Loucy (cell line): Measurements from ENCODE around the gene ABCG4.

ENCODE experiments used
- CTCF ChIP-seq: fragments of 200-600 bp; sonication (generic); conservative IDR thresholded peaks from 2 replicates; pipeline ENCODE4 v1.5.1; 2014; ENCODE audit warnings: mild to moderate bottlenecking, antibody characterized with exemption, low read length
- EZH2phosphoT487 ChIP-seq: fragments of 200-600 bp; IDR thresholded peaks from 2 replicates; pipeline ENCODE4 v1.6.1; 2018; ENCODE audit warnings: antibody characterized with exemption, mild to moderate bottlenecking, moderate library complexity, borderline replicate concordance

DNA sequence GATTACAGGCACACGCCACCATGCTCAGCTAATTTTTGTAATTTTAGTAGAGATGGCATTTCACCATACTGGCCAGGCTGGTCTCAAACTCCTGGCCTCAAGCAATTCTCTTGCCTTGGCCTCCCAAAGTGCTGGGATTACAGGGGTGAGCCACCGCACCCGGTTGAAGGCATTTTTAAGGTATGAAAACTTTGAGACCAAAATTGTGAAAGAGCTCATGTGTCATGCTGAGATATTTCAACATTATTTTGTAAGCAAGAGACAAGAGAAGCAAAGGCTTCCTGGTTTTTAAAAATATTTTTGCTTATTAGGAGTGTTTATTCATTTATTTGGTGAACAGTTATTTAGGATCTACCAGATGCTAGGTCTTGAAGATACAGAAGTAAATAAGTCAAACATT is 43.3 kb downstream of the ABCG4 start:
- TF ChIP-seq CTCF: no peak
- TF ChIP-seq EZH2phosphoT487: no peak
